GM23248 (cell line): ENCODE data around the gene C16orf95. TPM values are rescaled to one million over a fixed set of nuclear protein-coding genes. Genes with fewer than 3 reads are reported as not detected.

Experiments used
- DNase-seq: peaks from one replicate; pipeline ENCODE4 v3.0.0-alpha.2; 2015
- H2AFZ ChIP-seq: fragments of 200-600 bp; sonication (generic); 2 replicates; pipeline ENCODE4 v1.6.1; 2016; ENCODE audit warnings: antibody characterized with exemption
- H3F3A ChIP-seq: fragments of 200-600 bp; sonication (generic); 2 replicates; pipeline ENCODE4 v1.6.1; 2016; ENCODE audit warnings: mild to moderate bottlenecking, antibody characterized with exemption, mixed run types; ENCODE audit not compliant: insufficient read depth
- H3K27ac ChIP-seq: fragments of 200-600 bp; sonication (generic); 2 replicates; pipeline ENCODE4 v1.5.1; 2016; ENCODE audit warnings: mild to moderate bottlenecking
- H3K27me3 ChIP-seq: fragments of 200-600 bp; sonication (generic); replicated peaks from 2 replicates; pipeline ENCODE4 v1.6.1; 2016; ENCODE audit warnings: mild to moderate bottlenecking; ENCODE audit not compliant: insufficient read depth
- H3K36me3 ChIP-seq: fragments of 200-600 bp; sonication (generic); 2 replicates; pipeline ENCODE4 v1.6.1; 2016; ENCODE audit warnings: low read depth, mild to moderate bottlenecking
- H3K4me1 ChIP-seq: fragments of 200-600 bp; sonication (generic); 2 replicates; pipeline ENCODE4 v1.6.1; 2016; ENCODE audit warnings: mild to moderate bottlenecking; ENCODE audit not compliant: insufficient read depth
- H3K4me2 ChIP-seq: fragments of 200-600 bp; sonication (generic); one replicate; pipeline ENCODE4 v1.6.1; 2016; ENCODE audit warnings: mild to moderate bottlenecking; ENCODE audit not compliant: unreplicated experiment
- H3K4me3 ChIP-seq: fragments of 200-600 bp; sonication (generic); 2 replicates; pipeline ENCODE4 v1.5.1; 2016; ENCODE audit warnings: mild to moderate bottlenecking
- H3K79me2 ChIP-seq: fragments of 200-600 bp; sonication (generic); 2 replicates; pipeline ENCODE4 v1.6.1; 2016; ENCODE audit warnings: mild to moderate bottlenecking; ENCODE audit not compliant: insufficient read depth
- H3K9ac ChIP-seq: fragments of 200-600 bp; sonication (generic); 2 replicates; pipeline ENCODE4 v1.6.1; 2016; ENCODE audit warnings: mild to moderate bottlenecking
- H3K9me2 ChIP-seq: fragments of 200-600 bp; sonication (generic); 2 replicates; pipeline ENCODE4 v1.6.1; 2016; ENCODE audit warnings: mixed run types, mild to moderate bottlenecking, moderate library complexity; ENCODE audit not compliant: insufficient read depth
- H3K9me3 ChIP-seq: fragments of 200-600 bp; sonication (generic); one replicate; pipeline ENCODE4 v1.6.1; 2017; ENCODE audit warnings: low read depth
- H4K20me1 ChIP-seq: fragments of 200-600 bp; sonication (generic); 2 replicates; pipeline ENCODE4 v1.6.0; 2016; ENCODE audit not compliant: insufficient read depth
- EZH2 ChIP-seq: fragments of 200-600 bp; sonication (generic); IDR thresholded peaks from 2 replicates; pipeline ENCODE4 v1.6.1; 2018; ENCODE audit warnings: antibody characterized with exemption, mild to moderate bottlenecking; ENCODE audit not compliant: insufficient read depth, poor library complexity, severe bottlenecking
- EZH2phosphoT487 ChIP-seq: fragments of 200-600 bp; sonication (generic); IDR thresholded peaks from 2 replicates; pipeline ENCODE4 v1.6.1; 2018; ENCODE audit warnings: antibody characterized with exemption, moderate library complexity, mild to moderate bottlenecking, low read depth; ENCODE audit not compliant: insufficient read depth
- WGBS, 2 experiments: methylation state at CpG; one replicate each; pipeline ENCODE4 v1.1.6; 2015 to 2017; ENCODE audit warnings: low lambda C conversion rate in 2 of 2, low coverage in 1 of 2; ENCODE audit errors: missing lambda C conversion rate in 2 of 2; 5-methylcytosine and 5-hydroxymethylcytosine counted together
- in situ Hi-C: fragments of 300-500 bp; cut with MboI; formaldehyde crosslinking; loops from 2 replicates; pipeline ENCODE4 v1.15.0; 2020
- polyA plus RNA-seq: library from polyadenylated mRNA; unstranded; fragments of >200 nt; fragmentation: Nextera tagmentation; extraction: Ambion mirVana; gene quantifications from 2 replicates; pipeline ENCODE4 v1.2.1, GENCODE V29; 2016
- total RNA-seq: library from RNA; depleted of rRNA; stranded (reverse); fragments of >200 nt; shearing (Covaris generic); gene quantifications from 2 replicates; pipeline ENCODE4 v1.2.3, GENCODE V29; 2014; rRNA removed

The C16orf95 gene
- total RNA-seq (0.89 and 5.1 TPM in 2 replicates), polyA plus RNA-seq (6.3 and 9.2 TPM in 2 replicates)

- peak within 1 kb of the TSS; percentile 95 for H3K4me3 ChIP-seq
- H3K9me2 ChIP-seq: no peaks in the 10 kb centered on the region
- peak; percentile 97 for DNase-seq
- in situ Hi-C loops: no loop called here
- TF ChIP-seq EZH2phosphoT487 (no peak), EZH2 (no peak)
- peak within 1 kb of the TSS; percentile 98 for H3K9ac ChIP-seq
- H3K9me3 ChIP-seq: no peaks in the 10 kb centered on the region
- peak within 1 kb of the TSS; percentile 99 for H3K4me2 ChIP-seq
- peak within 1 kb of the TSS; percentile 88 for H3K27ac ChIP-seq
- WGBS, 2 experiments: 0 to 1% methylated on average over 59 to 64 of the region's 64 CpGs
- H3K36me3 ChIP-seq: no peaks in the 10 kb centered on the region
- H3K27me3 ChIP-seq: no peaks in the 10 kb centered on the region
- H4K20me1 ChIP-seq: no peaks in the 10 kb centered on the region
- peaks cover 6% of the 10 kb centered on the region; the same call in 1 of the 2 replicates for H3F3A ChIP-seq
- H3K4me1 ChIP-seq: peaks cover 7% of the 10 kb centered on the region; the same call in 1 of the 2 replicates
- peak within 1 kb of the TSS; percentile 94 for H2AFZ ChIP-seq
- peaks cover 20% of the 10 kb centered on the region for H3K79me2 ChIP-seq
Measured at GRCh38 chr16:87316923-87317749, at the start of gene C16orf95. Gene C16orf95, minus strand, starts transcription at chr16:87317392. Its CDS starts 150 bp downstream, at chr16:87317242.

- Histone ChIP-seq H3K9me2 (no peaks in the 10 kb centered on the region), H3K27me3 (no peaks in the 10 kb centered on the region), H3K4me3 (no peak overlapping the region), H3F3A (no peaks in the 10 kb centered on the region), H3K79me2 (peaks cover 100% of the 10 kb centered on the region), H3K9me3 (no peaks in the 10 kb centered on the region), H4K20me1 (no peaks in the 10 kb centered on the region), H3K9ac (no peak overlapping the region), H3K4me2 (no peak overlapping the region), H3K4me1 (no peaks in the 10 kb centered on the region), H3K27ac (no peak overlapping the region), H2AFZ (no peak overlapping the region), H3K36me3 (peaks cover under 1% of the 10 kb centered on the region; the same call in 1 of the 2 replicates)
- 92 to 100% methylated on average over 1 of the region's 1 CpG for WGBS, 2 experiments
- TF ChIP-seq EZH2phosphoT487: no peak
- no peak for TF ChIP-seq EZH2
- in situ Hi-C loops: no loop called here
- DNase-seq: no peak
Measured at GRCh38 chr16:87366930-87367329, 49.7 kb upstream of the C16orf95 start.

- H2AFZ ChIP-seq: no peak overlapping the region
- no peaks in the 10 kb centered on the region for H3K9me3 ChIP-seq
- H3K27ac ChIP-seq: no peak overlapping the region
- no peak for DNase-seq
- no peak overlapping the region for H3K9ac ChIP-seq
- in situ Hi-C loops: no loop called here
- H3K9me2 ChIP-seq: no peaks in the 10 kb centered on the region
- no peaks in the 10 kb centered on the region for H4K20me1 ChIP-seq
- H3K36me3 ChIP-seq: peaks cover 3% of the 10 kb centered on the region; the same call in 1 of the 2 replicates
- no peak overlapping the region for H3K4me2 ChIP-seq
- peaks cover 100% of the 10 kb centered on the region for H3K79me2 ChIP-seq
- H3K4me1 ChIP-seq: no peaks in the 10 kb centered on the region
- H3K4me3 ChIP-seq: no peak overlapping the region
- no peaks in the 10 kb centered on the region for H3K27me3 ChIP-seq
- H3F3A ChIP-seq: no peaks in the 10 kb centered on the region
- TF ChIP-seq EZH2phosphoT487 (no peak), EZH2 (no peak)
- 79 to 84% methylated on average over 4 of the region's 4 CpGs for WGBS, 2 experiments
Measured at GRCh38 chr16:87366288-87366687, 49.1 kb upstream of the C16orf95 start.

- Histone ChIP-seq H3K36me3 (peaks cover 3% of the 10 kb centered on the region; the same call in 1 of the 2 replicates), H3K9me2 (no peaks in the 10 kb centered on the region), H3K27me3 (no peaks in the 10 kb centered on the region), H2AFZ (no peak overlapping the region), H3K4me3 (no peak overlapping the region), H3K4me2 (no peak overlapping the region), H4K20me1 (no peaks in the 10 kb centered on the region), H3F3A (no peaks in the 10 kb centered on the region), H3K9ac (no peak overlapping the region), H3K9me3 (no peaks in the 10 kb centered on the region), H3K79me2 (peaks cover 99% of the 10 kb centered on the region), H3K27ac (no peak overlapping the region), H3K4me1 (no peaks in the 10 kb centered on the region)
- no peak for DNase-seq
- WGBS, 2 experiments: 93% methylated on average over 13 of the region's 13 CpGs
- TF ChIP-seq EZH2 (no peak), EZH2phosphoT487 (no peak)
- in situ Hi-C loops: no loop called here
Measured at GRCh38 chr16:87365021-87365713, 48.0 kb upstream of the C16orf95 start.
